Retina (tissue), 1 donor: ENCODE measurements around the gene BEX2.
A peak's percentile ranks its signal among the peaks of the same experiment; 100 is the strongest.
"Not testable (repeated sequence)": the region's sequence is repeated elsewhere in the genome, so short reads cannot be mapped to it uniquely, and the experiment has no call there.

ENCODE experiments used
- DNase-seq: peaks from one replicate; pipeline ENCODE4 v3.0.0-alpha.2; 2016

BEX2 gene

GRCh38 chrX:103310555-103311398, at the start of gene BEX2:
TSS of gene BEX2 (minus strand) at chrX:103310990. CDS start at chrX:103309976, 1,014 bp downstream.
- DNase-seq, result peak; percentile 80

- no peak for DNase-seq
Observed at GRCh38 chrX:103360092-103360491, 49.3 kb upstream of the BEX2 start.

- DNase-seq, result not testable (repeated sequence)
Observed at GRCh38 chrX:103359605-103360004, 48.8 kb upstream of the BEX2 start.

- DNase-seq, result no peak
Observed at GRCh38 chrX:103357871-103358270, 47.1 kb upstream of the BEX2 start.

- DNase-seq, result peak; percentile 44
Observed at GRCh38 chrX:103356858-103357257, 46.1 kb upstream of the BEX2 start.

- peak; percentile 80 for DNase-seq
Observed at GRCh38 chrX:103356130-103356798, 45.5 kb upstream of the BEX2 start, which contains the start of gene TCEAL9. TSS of gene TCEAL9 (plus strand) at chrX:103356506. CDS start at chrX:103357685, 1,179 bp downstream.

GRCh38 chrX:103347682-103348397, 37.0 kb upstream of the BEX2 start:
- DNase-seq, result peak; percentile 18

GRCh38 chrX:103344606-103345005, 33.8 kb upstream of the BEX2 start:
- DNase-seq, result no peak

GRCh38 chrX:103343105-103343504, 32.3 kb upstream of the BEX2 start:
- no peak for DNase-seq

- no peak for DNase-seq
Observed at GRCh38 chrX:103338663-103339062, 27.9 kb upstream of the BEX2 start.

- peak; percentile 65 for DNase-seq
Observed at GRCh38 chrX:103330681-103331288, 20.0 kb upstream of the BEX2 start.

- peak; percentile 67 for DNase-seq
Observed at GRCh38 chrX:103329991-103330390, 19.2 kb upstream of the BEX2 start, which contains the start of gene TCEAL7. TSS of gene TCEAL7 (plus strand) at chrX:103330239. CDS start at chrX:103331404, 1,165 bp downstream.

- DNase-seq, result no peak
Observed at GRCh38 chrX:103311399-103311780, 600 bp upstream of the BEX2 start.

- DNase-seq, result peak; percentile 35
Observed at GRCh38 chrX:103309860-103310554, 783 bp downstream of the BEX2 start.

- not testable (repeated sequence) for DNase-seq
Observed at GRCh38 chrX:103305666-103306065, 5.1 kb downstream of the BEX2 start.

GRCh38 chrX:103304705-103305104, 6.1 kb downstream of the BEX2 start:
- no peak for DNase-seq

- no peak for DNase-seq
Observed at GRCh38 chrX:103293118-103293517, 17.7 kb downstream of the BEX2 start.

GRCh38 chrX:103279624-103280023, 31.2 kb downstream of the BEX2 start:
- no peak for DNase-seq

GRCh38 chrX:103276581-103277002, 34.2 kb downstream of the BEX2 start, which contains the start of gene TCEAL5:
TSS of gene TCEAL5 (minus strand) at chrX:103276750. CDS start at chrX:103274563, 2,187 bp downstream.
- peak; percentile 77 for DNase-seq

- peak; percentile 47 for DNase-seq
Observed at GRCh38 chrX:103275947-103276567, 34.7 kb downstream of the BEX2 start.

GRCh38 chrX:103274284-103274683, 36.5 kb downstream of the BEX2 start:
- DNase-seq, result no peak
